OCI-LY3 (cell line): ENCODE measurements around the gene NPHP1.

Experiments
- H2AFZ ChIP-seq: fragments of 200-600, 300-600 bp; shearing (Covaris generic); 2 replicates; pipeline ENCODE4 v1.6.0; 2014; ENCODE audit warnings: antibody characterized with exemption, low read depth, low read length
- H3K27ac ChIP-seq: fragments of 200-600, 300-600 bp; sonication (generic); 2 replicates; pipeline ENCODE4 v1.5.1; 2014; ENCODE audit warnings: mild to moderate bottlenecking, low read length, moderate library complexity, mixed read lengths
- H3K27me3 ChIP-seq: fragments of 200-600, 300-600 bp; sonication (generic); 2 replicates; pipeline ENCODE4 v1.6.1; 2014; ENCODE audit warnings: low read depth, low read length, mixed read lengths
- H3K36me3 ChIP-seq: fragments of 200-600, 300-600 bp; sonication (generic); replicated peaks from 2 replicates; pipeline ENCODE3; 2014; ENCODE audit warnings: low read depth, low read length, mixed read lengths
- H3K4me1 ChIP-seq: fragments of 300-600, 200-600 bp; sonication (generic); 2 replicates; pipeline ENCODE4 v1.6.1; 2014; ENCODE audit warnings: low read length, mixed read lengths
- H3K4me2 ChIP-seq: fragments of 200-600, 300-600 bp; sonication (generic); 2 replicates; pipeline ENCODE4 v1.6.1; 2014; ENCODE audit warnings: low read length, mixed read lengths
- H3K4me3 ChIP-seq: fragments of 300-600, 200-600 bp; sonication (generic); 2 replicates; pipeline ENCODE4 v1.5.1; 2014; ENCODE audit warnings: antibody characterized with exemption, mild to moderate bottlenecking, low read length, moderate library complexity
- H3K79me2 ChIP-seq: fragments of 300-600, 200-600 bp; shearing (Covaris generic); 2 replicates; pipeline ENCODE4 v1.6.1; 2014; ENCODE audit warnings: mild to moderate bottlenecking, low read length, mixed read lengths
- H3K9ac ChIP-seq: fragments of 300-600, 200-600 bp; shearing (Covaris generic); 2 replicates; pipeline ENCODE4 v1.6.0; 2014; ENCODE audit warnings: mild to moderate bottlenecking, low read length, moderate library complexity
- H3K9me3 ChIP-seq: fragments of 200-600, 300-600 bp; shearing (Covaris generic); 2 replicates; pipeline ENCODE4 v1.6.1; 2014; ENCODE audit warnings: low read length, mixed read lengths; ENCODE audit not compliant: insufficient read depth
- H4K20me1 ChIP-seq: fragments of 200-600, 300-600 bp; sonication (generic); 2 replicates; pipeline ENCODE4 v1.6.1; 2016; ENCODE audit warnings: low read length, mixed read lengths; ENCODE audit not compliant: insufficient read depth
- EZH2phosphoT487 ChIP-seq: fragments of 200-600 bp; shearing (Covaris generic); IDR thresholded peaks from 2 replicates; pipeline ENCODE4 v1.6.1; 2018; ENCODE audit warnings: antibody characterized with exemption, mixed run types, low read depth
- TF ChIP-seq, protein P1 (sequence below): fragments of 200-600, 300-600 bp; sonication (generic); IDR thresholded peaks from 2 replicates; pipeline ENCODE4 v1.5.1; 2014; ENCODE audit warnings: antibody characterized with exemption, low read length, low read depth

Gene NPHP1

GRCh38 chr2:110100480-110100879, 104.3 kb downstream of the NPHP1 start:
- Histone ChIP-seq H3K36me3 (no peaks in the 10 kb centered on the region), H3K27me3 (no peaks in the 10 kb centered on the region), H3K4me2 (no peak overlapping the region), H4K20me1 (no peaks in the 10 kb centered on the region), H3K9ac (no peak overlapping the region), H3K79me2 (no peaks in the 10 kb centered on the region), H3K4me1 (no peaks in the 10 kb centered on the region), H3K9me3 (no peaks in the 10 kb centered on the region), H3K27ac (no peak overlapping the region), H2AFZ (no peak overlapping the region), H3K4me3 (no peak overlapping the region)
- TF ChIP-seq, protein P1, sequence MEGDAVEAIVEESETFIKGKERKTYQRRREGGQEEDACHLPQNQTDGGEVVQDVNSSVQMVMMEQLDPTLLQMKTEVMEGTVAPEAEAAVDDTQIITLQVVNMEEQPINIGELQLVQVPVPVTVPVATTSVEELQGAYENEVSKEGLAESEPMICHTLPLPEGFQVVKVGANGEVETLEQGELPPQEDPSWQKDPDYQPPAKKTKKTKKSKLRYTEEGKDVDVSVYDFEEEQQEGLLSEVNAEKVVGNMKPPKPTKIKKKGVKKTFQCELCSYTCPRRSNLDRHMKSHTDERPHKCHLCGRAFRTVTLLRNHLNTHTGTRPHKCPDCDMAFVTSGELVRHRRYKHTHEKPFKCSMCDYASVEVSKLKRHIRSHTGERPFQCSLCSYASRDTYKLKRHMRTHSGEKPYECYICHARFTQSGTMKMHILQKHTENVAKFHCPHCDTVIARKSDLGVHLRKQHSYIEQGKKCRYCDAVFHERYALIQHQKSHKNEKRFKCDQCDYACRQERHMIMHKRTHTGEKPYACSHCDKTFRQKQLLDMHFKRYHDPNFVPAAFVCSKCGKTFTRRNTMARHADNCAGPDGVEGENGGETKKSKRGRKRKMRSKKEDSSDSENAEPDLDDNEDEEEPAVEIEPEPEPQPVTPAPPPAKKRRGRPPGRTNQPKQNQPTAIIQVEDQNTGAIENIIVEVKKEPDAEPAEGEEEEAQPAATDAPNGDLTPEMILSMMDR = no peak
- no peak for TF ChIP-seq EZH2phosphoT487

- Histone ChIP-seq H3K27me3 (no peaks in the 10 kb centered on the region), H2AFZ (no peak overlapping the region), H3K4me1 (no peaks in the 10 kb centered on the region), H3K9me3 (no peaks in the 10 kb centered on the region), H3K27ac (no peak overlapping the region), H3K36me3 (no peaks in the 10 kb centered on the region), H3K4me3 (no peak overlapping the region), H4K20me1 (no peaks in the 10 kb centered on the region), H3K9ac (no peak overlapping the region), H3K79me2 (no peaks in the 10 kb centered on the region), H3K4me2 (no peak overlapping the region)
- no peak for TF ChIP-seq EZH2phosphoT487
- TF ChIP-seq, protein P1 = no peak
Observed at GRCh38 chr2:110099471-110100225, 105.2 kb downstream of the NPHP1 start.

DNA sequence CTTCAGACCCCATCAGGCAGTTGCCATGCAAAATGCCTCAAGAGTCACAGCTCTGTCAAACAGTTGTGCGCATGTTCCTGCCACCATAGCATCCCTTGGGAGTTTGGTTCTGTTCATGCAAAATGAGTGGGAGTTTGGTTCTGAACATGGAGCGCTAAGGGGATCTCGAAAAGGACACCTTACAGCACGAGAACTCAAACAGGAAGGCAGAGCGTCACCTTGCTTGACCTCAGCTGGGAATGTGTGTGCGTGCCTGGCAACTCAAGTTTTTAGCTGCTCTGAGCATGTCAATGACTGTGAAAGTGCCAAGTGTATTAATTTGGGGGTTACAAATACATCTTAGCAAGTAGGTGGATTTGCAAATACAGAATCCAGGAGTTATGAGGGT, 105.8 kb downstream of the NPHP1 start:
- Histone ChIP-seq H4K20me1 (no peaks in the 10 kb centered on the region), H3K27me3 (no peaks in the 10 kb centered on the region), H2AFZ (no peak overlapping the region), H3K9ac (no peak overlapping the region), H3K4me1 (no peaks in the 10 kb centered on the region), H3K36me3 (no peaks in the 10 kb centered on the region), H3K27ac (no peak overlapping the region), H3K4me2 (no peak overlapping the region), H3K4me3 (no peak overlapping the region), H3K9me3 (no peaks in the 10 kb centered on the region), H3K79me2 (no peaks in the 10 kb centered on the region)
- no peak for TF ChIP-seq EZH2phosphoT487
- TF ChIP-seq, protein P1 = no peak

DNA sequence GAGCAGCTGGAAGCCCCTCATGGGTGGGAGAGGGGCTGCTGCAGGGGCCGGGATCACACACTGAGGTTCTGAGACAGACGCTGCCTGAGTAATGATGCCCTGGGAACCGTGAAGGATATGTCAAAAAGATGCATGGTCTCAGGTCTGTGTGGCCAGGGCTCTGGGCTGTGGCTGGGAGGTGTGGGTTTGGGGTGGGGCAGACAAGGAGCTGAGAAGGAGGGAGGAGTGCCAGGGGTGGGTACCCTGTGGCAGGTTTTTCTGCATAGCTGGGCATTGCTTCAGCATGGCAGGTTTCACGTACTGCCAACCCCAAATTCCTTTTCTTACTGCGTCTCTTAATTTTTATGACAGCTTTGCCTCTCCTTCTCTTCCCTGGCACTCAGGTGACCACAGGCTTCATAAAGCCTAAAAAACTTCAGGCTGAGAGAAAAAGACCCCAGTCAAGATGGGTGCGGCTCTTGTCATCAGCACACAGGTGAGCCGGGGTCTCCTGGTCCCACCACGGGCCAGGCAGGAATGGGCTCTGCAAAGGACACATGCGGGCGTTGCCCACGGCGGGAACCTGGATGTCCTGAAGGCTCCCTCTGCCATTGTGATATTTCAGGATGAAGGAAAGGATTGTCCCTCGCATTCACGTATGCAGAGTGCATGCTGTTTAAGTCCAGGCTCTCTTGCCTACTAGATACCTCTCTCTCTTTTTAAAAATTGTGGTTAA, 107.2 kb downstream of the NPHP1 start:
- H3K9me3 ChIP-seq = no peaks in the 10 kb centered on the region
- no peak overlapping the region for H3K9ac ChIP-seq
- H3K36me3 ChIP-seq = no peaks in the 10 kb centered on the region
- no peak overlapping the region for H3K4me2 ChIP-seq
- H4K20me1 ChIP-seq = no peaks in the 10 kb centered on the region
- H3K27me3 ChIP-seq = no peaks in the 10 kb centered on the region
- H3K4me3 ChIP-seq = no peak overlapping the region
- no peak overlapping the region for H2AFZ ChIP-seq
- no peak overlapping the region for H3K27ac ChIP-seq
- TF ChIP-seq, protein P1 = no peak
- no peak for TF ChIP-seq EZH2phosphoT487
- no peaks in the 10 kb centered on the region for H3K79me2 ChIP-seq
- no peaks in the 10 kb centered on the region for H3K4me1 ChIP-seq
